WTC11 (cell line): Measurements from ENCODE around the gene GSTK1. TPM values are rescaled to one million over a fixed set of nuclear protein-coding genes. Genes with fewer than 3 reads are reported as not detected.

Experiments
- ATAC-seq: fragments of 200-7000 bp; cut with Tn5 transposase; 2 replicates; pipeline ENCODE4 v1.10.0; 2021; ENCODE audit warnings: mild to moderate bottlenecking, moderate library complexity
- CTCF ChIA-PET: fragments of 300-600 bp; sonication (Branson Sonifier 250); formaldehyde crosslinking; loops from one replicate; lab custom pipeline; 2021; ENCODE audit warnings: antibody characterized with exemption; lab: Charles Lee
- POLR2A ChIA-PET: fragments of 350-600 bp; sonication (Branson Sonifier 250); formaldehyde crosslinking; loops from one replicate; lab custom pipeline; 2021; ENCODE audit warnings: antibody characterized with exemption; lab: Charles Lee
- DNase-seq: peaks from one replicate; pipeline ENCODE4 v3.0.0; 2021; ENCODE audit warnings: low spot score
- H3K27ac Mint-ChIP-seq: 2 replicates; pipeline ENCODE4 v1.8.0; 2021; ENCODE audit warnings: mixed read lengths
- H3K27me3 Mint-ChIP-seq: 2 replicates; pipeline ENCODE4 v1.8.0; 2021; ENCODE audit warnings: low read depth, mild to moderate bottlenecking, moderate library complexity, mixed read lengths
- H3K36me3 Mint-ChIP-seq: 2 replicates; pipeline ENCODE4 v1.8.0; 2021; ENCODE audit warnings: mixed read lengths
- H3K4me1 Mint-ChIP-seq: 2 replicates; pipeline ENCODE4 v1.8.0; 2022; ENCODE audit warnings: mixed read lengths
- H3K4me3 Mint-ChIP-seq: 2 replicates; pipeline ENCODE4 v1.8.0; 2021; ENCODE audit warnings: mild to moderate bottlenecking, moderate library complexity, mixed read lengths
- H3K9me3 Mint-ChIP-seq: 2 replicates; pipeline ENCODE4 v1.8.0; 2021; ENCODE audit warnings: mixed read lengths
- ATF1 ChIP-seq: sonication (generic); formaldehyde crosslinking; IDR thresholded peaks from 2 replicates; pipeline ENCODE4 v1.8.1; 2023; ENCODE audit warnings: mild to moderate bottlenecking, moderate library complexity, missing genetic modification reagents
- CBFB ChIP-seq: sonication (generic); formaldehyde crosslinking; IDR thresholded peaks from 2 replicates; pipeline ENCODE4 v1.8.1; 2022; ENCODE audit warnings: mild to moderate bottlenecking, low read depth, missing genetic modification reagents
- CREB1 ChIP-seq: sonication (generic); formaldehyde crosslinking; IDR thresholded peaks from 2 replicates; pipeline ENCODE4 v1.8.0; 2023; ENCODE audit warnings: mild to moderate bottlenecking, missing genetic modification reagents
- ETV6 ChIP-seq: sonication (generic); formaldehyde crosslinking; IDR thresholded peaks from 2 replicates; pipeline ENCODE4 v1.8.1; 2022; ENCODE audit warnings: mild to moderate bottlenecking, missing genetic modification reagents
- GABPB1 ChIP-seq: sonication (generic); formaldehyde crosslinking; IDR thresholded peaks from 2 replicates; pipeline ENCODE4 v1.8.1; 2023; ENCODE audit warnings: mild to moderate bottlenecking, missing genetic modification reagents
- GRHL2 ChIP-seq: fragments of 250-450 bp; sonication (Bioruptor Pico); IDR thresholded peaks from 2 replicates; pipeline ENCODE4 v1.8.0; 2022; ENCODE audit warnings: mild to moderate bottlenecking, moderate library complexity; ENCODE audit not compliant: insufficient replicate concordance, severe bottlenecking
- MXD4 ChIP-seq: fragments of 250-450 bp; sonication (Bioruptor Pico); IDR thresholded peaks from 2 replicates; pipeline ENCODE4 v1.8.0; 2021; ENCODE audit warnings: mild to moderate bottlenecking, moderate library complexity, borderline replicate concordance
- RORB ChIP-seq: fragments of 250-450 bp; sonication (Bioruptor Pico); IDR thresholded peaks from 2 replicates; pipeline ENCODE4 v1.9.0; 2021; ENCODE audit warnings: mild to moderate bottlenecking
- SMAD3 ChIP-seq: sonication (generic); formaldehyde crosslinking; IDR thresholded peaks from 2 replicates; pipeline ENCODE4 v1.8.0; 2022; ENCODE audit warnings: missing genetic modification reagents, mild to moderate bottlenecking, borderline replicate concordance
- SP1 ChIP-seq: sonication (generic); formaldehyde crosslinking; conservative IDR thresholded peaks from 2 replicates; pipeline ENCODE4 v1.8.1; 2022; ENCODE audit warnings: missing genetic modification reagents
- TEAD1 ChIP-seq: sonication (generic); formaldehyde crosslinking; IDR thresholded peaks from 2 replicates; pipeline ENCODE4 v1.8.0; 2022; ENCODE audit warnings: mild to moderate bottlenecking, missing genetic modification reagents
- TP53 ChIP-seq: sonication (generic); formaldehyde crosslinking; IDR thresholded peaks from 2 replicates; pipeline ENCODE4 v1.8.1; 2023; ENCODE audit warnings: mild to moderate bottlenecking, missing genetic modification reagents
- ZNF423 ChIP-seq: fragments of 250-450 bp; sonication (Bioruptor Pico); IDR thresholded peaks from 2 replicates; pipeline ENCODE4 v2.1.2; 2022; ENCODE audit warnings: mild to moderate bottlenecking, moderate library complexity
- total RNA-seq: library from RNA; stranded (reverse); gene quantifications from 3 replicates; pipeline ENCODE4 v1.2.3, GENCODE V29; 2021
- TF ChIP-seq, protein P1 (sequence below): sonication (generic); formaldehyde crosslinking; IDR thresholded peaks from 2 replicates; pipeline ENCODE4 v1.8.1; 2023; ENCODE audit warnings: mild to moderate bottlenecking, missing genetic modification reagents
- TF ChIP-seq, protein P2 (sequence below): sonication (generic); formaldehyde crosslinking; IDR thresholded peaks from 2 replicates; pipeline ENCODE4 v1.8.1; 2023; ENCODE audit warnings: mild to moderate bottlenecking, missing genetic modification reagents, moderate library complexity
- TF ChIP-seq, protein P3 (sequence below): sonication (generic); formaldehyde crosslinking; IDR thresholded peaks from 2 replicates; pipeline ENCODE4 v1.8.1; 2023; ENCODE audit warnings: mild to moderate bottlenecking, missing genetic modification reagents, moderate library complexity
- TF ChIP-seq, protein P4 (sequence below): sonication (generic); formaldehyde crosslinking; IDR thresholded peaks from 2 replicates; pipeline ENCODE4 v1.8.0; 2023; ENCODE audit warnings: missing genetic modification reagents
- TF ChIP-seq, protein P5 (sequence below): fragments of 250-450 bp; sonication (Bioruptor Pico); IDR thresholded peaks from 2 replicates; pipeline ENCODE4 v1.8.0; 2021; ENCODE audit warnings: mild to moderate bottlenecking
- TF ChIP-seq, protein P6 (sequence below): fragments of 250-450 bp; sonication (Bioruptor Pico); IDR thresholded peaks from 2 replicates; pipeline ENCODE4 v1.9.0; 2021; ENCODE audit warnings: mild to moderate bottlenecking, borderline replicate concordance
- TF ChIP-seq, protein P7 (sequence below): fragments of 200-600 bp; IDR thresholded peaks from 2 replicates; pipeline ENCODE4 v1.8.0; 2022; ENCODE audit warnings: antibody characterized with exemption
- TF ChIP-seq, protein P8 (sequence below): sonication (generic); formaldehyde crosslinking; IDR thresholded peaks from 2 replicates; pipeline ENCODE4 v1.8.0; 2023; ENCODE audit warnings: mild to moderate bottlenecking, missing genetic modification reagents
- TF ChIP-seq, protein P9 (sequence below): sonication (generic); formaldehyde crosslinking; IDR thresholded peaks from 2 replicates; pipeline ENCODE4 v1.8.0; 2022; ENCODE audit warnings: mild to moderate bottlenecking, missing genetic modification reagents

The GSTK1 gene
- total RNA-seq, 1 experiment from 2014 or later: 30.1 TPM

DNA sequence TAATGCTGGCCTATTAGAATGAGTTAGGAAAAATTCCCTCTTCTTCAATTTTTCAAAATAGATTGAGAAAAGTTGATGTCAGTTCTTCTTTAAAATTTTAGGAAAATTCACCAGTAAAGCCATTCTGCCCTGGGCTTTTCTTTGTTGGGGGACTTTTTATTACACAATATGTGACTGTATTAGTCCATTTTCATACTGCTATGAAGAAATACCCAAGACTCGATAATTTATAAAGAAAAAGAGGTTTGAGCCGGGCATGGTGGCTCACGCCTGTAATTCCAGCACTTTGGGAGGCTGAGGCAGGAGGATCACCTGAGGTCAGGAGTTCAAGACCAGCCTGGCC is 28.7 kb upstream of the GSTK1 start (continued):
- TF ChIP-seq, protein P1, sequence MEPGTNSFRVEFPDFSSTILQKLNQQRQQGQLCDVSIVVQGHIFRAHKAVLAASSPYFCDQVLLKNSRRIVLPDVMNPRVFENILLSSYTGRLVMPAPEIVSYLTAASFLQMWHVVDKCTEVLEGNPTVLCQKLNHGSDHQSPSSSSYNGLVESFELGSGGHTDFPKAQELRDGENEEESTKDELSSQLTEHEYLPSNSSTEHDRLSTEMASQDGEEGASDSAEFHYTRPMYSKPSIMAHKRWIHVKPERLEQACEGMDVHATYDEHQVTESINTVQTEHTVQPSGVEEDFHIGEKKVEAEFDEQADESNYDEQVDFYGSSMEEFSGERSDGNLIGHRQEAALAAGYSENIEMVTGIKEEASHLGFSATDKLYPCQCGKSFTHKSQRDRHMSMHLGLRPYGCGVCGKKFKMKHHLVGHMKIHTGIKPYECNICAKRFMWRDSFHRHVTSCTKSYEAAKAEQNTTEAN (CRISPR knock-in tag): no peak
- TF ChIP-seq ETV6 (CRISPR knock-in tag) (no peak), SMAD3 (no peak), CREB1 (CRISPR knock-in tag) (no peak), MXD4 (CRISPR knock-in tag) (no peak), CBFB (no peak), ATF1 (no peak)
- TF ChIP-seq, protein P2, sequence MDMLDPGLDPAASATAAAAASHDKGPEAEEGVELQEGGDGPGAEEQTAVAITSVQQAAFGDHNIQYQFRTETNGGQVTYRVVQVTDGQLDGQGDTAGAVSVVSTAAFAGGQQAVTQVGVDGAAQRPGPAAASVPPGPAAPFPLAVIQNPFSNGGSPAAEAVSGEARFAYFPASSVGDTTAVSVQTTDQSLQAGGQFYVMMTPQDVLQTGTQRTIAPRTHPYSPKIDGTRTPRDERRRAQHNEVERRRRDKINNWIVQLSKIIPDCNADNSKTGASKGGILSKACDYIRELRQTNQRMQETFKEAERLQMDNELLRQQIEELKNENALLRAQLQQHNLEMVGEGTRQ (CRISPR knock-in tag): no peak
- TF ChIP-seq, protein P3, sequence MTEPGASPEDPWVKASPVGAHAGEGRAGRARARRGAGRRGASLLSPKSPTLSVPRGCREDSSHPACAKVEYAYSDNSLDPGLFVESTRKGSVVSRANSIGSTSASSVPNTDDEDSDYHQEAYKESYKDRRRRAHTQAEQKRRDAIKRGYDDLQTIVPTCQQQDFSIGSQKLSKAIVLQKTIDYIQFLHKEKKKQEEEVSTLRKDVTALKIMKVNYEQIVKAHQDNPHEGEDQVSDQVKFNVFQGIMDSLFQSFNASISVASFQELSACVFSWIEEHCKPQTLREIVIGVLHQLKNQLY: no peak
- TF ChIP-seq, all 79 proteins: peak for 0

DNA sequence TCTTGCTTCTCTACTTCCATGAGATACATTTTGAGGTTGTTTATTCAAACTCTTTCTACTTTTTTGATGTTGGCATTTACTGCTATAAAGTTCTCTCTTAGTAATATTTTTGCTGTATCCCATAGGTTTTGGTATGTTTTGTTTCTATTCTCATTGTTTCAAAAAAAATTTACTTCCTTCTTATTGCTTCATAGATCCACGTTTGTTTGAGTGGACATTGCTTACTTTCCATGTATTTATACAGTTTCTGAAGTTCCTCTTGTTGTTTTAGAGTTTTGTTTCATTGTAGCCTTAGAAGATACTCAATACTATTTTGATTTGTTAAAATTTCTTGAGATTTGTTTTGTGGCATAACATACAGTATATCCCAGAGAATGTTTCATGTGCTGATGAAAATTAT is 27.7 kb upstream of the GSTK1 start:
- H3K27ac Mint-ChIP-seq: no peak overlapping the region
- TF ChIP-seq, protein P2 (CRISPR knock-in tag): no peak
- TF ChIP-seq, protein P4, sequence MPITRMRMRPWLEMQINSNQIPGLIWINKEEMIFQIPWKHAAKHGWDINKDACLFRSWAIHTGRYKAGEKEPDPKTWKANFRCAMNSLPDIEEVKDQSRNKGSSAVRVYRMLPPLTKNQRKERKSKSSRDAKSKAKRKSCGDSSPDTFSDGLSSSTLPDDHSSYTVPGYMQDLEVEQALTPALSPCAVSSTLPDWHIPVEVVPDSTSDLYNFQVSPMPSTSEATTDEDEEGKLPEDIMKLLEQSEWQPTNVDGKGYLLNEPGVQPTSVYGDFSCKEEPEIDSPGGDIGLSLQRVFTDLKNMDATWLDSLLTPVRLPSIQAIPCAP (CRISPR knock-in tag): no peak
- TF ChIP-seq TEAD1 (CRISPR knock-in tag) (no peak), TP53 (CRISPR knock-in tag) (no peak), SP1 (CRISPR knock-in tag) (no peak), ZNF423 (CRISPR knock-in tag) (no peak), CBFB (no peak), GABPB1 (CRISPR knock-in tag) (no peak), RORB (CRISPR knock-in tag) (no peak), GRHL2 (CRISPR knock-in tag) (no peak)
- TF ChIP-seq, protein P5, sequence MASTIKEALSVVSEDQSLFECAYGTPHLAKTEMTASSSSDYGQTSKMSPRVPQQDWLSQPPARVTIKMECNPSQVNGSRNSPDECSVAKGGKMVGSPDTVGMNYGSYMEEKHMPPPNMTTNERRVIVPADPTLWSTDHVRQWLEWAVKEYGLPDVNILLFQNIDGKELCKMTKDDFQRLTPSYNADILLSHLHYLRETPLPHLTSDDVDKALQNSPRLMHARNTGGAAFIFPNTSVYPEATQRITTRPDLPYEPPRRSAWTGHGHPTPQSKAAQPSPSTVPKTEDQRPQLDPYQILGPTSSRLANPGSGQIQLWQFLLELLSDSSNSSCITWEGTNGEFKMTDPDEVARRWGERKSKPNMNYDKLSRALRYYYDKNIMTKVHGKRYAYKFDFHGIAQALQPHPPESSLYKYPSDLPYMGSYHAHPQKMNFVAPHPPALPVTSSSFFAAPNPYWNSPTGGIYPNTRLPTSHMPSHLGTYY: no peak
- TF ChIP-seq, protein P6, sequence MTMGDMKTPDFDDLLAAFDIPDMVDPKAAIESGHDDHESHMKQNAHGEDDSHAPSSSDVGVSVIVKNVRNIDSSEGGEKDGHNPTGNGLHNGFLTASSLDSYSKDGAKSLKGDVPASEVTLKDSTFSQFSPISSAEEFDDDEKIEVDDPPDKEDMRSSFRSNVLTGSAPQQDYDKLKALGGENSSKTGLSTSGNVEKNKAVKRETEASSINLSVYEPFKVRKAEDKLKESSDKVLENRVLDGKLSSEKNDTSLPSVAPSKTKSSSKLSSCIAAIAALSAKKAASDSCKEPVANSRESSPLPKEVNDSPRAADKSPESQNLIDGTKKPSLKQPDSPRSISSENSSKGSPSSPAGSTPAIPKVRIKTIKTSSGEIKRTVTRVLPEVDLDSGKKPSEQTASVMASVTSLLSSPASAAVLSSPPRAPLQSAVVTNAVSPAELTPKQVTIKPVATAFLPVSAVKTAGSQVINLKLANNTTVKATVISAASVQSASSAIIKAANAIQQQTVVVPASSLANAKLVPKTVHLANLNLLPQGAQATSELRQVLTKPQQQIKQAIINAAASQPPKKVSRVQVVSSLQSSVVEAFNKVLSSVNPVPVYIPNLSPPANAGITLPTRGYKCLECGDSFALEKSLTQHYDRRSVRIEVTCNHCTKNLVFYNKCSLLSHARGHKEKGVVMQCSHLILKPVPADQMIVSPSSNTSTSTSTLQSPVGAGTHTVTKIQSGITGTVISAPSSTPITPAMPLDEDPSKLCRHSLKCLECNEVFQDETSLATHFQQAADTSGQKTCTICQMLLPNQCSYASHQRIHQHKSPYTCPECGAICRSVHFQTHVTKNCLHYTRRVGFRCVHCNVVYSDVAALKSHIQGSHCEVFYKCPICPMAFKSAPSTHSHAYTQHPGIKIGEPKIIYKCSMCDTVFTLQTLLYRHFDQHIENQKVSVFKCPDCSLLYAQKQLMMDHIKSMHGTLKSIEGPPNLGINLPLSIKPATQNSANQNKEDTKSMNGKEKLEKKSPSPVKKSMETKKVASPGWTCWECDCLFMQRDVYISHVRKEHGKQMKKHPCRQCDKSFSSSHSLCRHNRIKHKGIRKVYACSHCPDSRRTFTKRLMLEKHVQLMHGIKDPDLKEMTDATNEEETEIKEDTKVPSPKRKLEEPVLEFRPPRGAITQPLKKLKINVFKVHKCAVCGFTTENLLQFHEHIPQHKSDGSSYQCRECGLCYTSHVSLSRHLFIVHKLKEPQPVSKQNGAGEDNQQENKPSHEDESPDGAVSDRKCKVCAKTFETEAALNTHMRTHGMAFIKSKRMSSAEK (CRISPR knock-in tag): no peak
- TF ChIP-seq, protein P7, sequence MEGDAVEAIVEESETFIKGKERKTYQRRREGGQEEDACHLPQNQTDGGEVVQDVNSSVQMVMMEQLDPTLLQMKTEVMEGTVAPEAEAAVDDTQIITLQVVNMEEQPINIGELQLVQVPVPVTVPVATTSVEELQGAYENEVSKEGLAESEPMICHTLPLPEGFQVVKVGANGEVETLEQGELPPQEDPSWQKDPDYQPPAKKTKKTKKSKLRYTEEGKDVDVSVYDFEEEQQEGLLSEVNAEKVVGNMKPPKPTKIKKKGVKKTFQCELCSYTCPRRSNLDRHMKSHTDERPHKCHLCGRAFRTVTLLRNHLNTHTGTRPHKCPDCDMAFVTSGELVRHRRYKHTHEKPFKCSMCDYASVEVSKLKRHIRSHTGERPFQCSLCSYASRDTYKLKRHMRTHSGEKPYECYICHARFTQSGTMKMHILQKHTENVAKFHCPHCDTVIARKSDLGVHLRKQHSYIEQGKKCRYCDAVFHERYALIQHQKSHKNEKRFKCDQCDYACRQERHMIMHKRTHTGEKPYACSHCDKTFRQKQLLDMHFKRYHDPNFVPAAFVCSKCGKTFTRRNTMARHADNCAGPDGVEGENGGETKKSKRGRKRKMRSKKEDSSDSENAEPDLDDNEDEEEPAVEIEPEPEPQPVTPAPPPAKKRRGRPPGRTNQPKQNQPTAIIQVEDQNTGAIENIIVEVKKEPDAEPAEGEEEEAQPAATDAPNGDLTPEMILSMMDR: no peak
- TF ChIP-seq, protein P8, sequence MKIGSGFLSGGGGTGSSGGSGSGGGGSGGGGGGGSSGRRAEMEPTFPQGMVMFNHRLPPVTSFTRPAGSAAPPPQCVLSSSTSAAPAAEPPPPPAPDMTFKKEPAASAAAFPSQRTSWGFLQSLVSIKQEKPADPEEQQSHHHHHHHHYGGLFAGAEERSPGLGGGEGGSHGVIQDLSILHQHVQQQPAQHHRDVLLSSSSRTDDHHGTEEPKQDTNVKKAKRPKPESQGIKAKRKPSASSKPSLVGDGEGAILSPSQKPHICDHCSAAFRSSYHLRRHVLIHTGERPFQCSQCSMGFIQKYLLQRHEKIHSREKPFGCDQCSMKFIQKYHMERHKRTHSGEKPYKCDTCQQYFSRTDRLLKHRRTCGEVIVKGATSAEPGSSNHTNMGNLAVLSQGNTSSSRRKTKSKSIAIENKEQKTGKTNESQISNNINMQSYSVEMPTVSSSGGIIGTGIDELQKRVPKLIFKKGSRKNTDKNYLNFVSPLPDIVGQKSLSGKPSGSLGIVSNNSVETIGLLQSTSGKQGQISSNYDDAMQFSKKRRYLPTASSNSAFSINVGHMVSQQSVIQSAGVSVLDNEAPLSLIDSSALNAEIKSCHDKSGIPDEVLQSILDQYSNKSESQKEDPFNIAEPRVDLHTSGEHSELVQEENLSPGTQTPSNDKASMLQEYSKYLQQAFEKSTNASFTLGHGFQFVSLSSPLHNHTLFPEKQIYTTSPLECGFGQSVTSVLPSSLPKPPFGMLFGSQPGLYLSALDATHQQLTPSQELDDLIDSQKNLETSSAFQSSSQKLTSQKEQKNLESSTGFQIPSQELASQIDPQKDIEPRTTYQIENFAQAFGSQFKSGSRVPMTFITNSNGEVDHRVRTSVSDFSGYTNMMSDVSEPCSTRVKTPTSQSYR (CRISPR knock-in tag): no peak
- TF ChIP-seq, protein P9, sequence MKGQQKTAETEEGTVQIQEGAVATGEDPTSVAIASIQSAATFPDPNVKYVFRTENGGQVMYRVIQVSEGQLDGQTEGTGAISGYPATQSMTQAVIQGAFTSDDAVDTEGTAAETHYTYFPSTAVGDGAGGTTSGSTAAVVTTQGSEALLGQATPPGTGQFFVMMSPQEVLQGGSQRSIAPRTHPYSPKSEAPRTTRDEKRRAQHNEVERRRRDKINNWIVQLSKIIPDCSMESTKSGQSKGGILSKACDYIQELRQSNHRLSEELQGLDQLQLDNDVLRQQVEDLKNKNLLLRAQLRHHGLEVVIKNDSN (CRISPR knock-in tag): no peak

More for the DNA sequence above, 27.7 kb upstream of the GSTK1 start:
- ChIA-PET CTCF (interaction anchor here (1.2 kb wide), 1 partner anchor 20 kb away, joined by 3 read pairs; no protein-coding TSS in a partner anchor), POLR2A (no interaction called here)
- Mint-ChIP-seq H3K9me3 (peaks cover 23% of the 10 kb centered on the region), H3K4me3 (no peak overlapping the region), H3K4me1 (no peaks in the 10 kb centered on the region), H3K36me3 (peaks cover 9% of the 10 kb centered on the region; the same call in 1 of the 2 replicates), H3K27me3 (peaks cover 36% of the 10 kb centered on the region)
- ATAC-seq: no peak
- no peak for DNase-seq
